VCaP (cell line): ENCODE results near the gene DHFR2.

Experiments
- H3K27ac ChIP-seq: fragments of 450-650 bp; 2 replicates; pipeline ENCODE4 v1.5.1; 2017
- CTCF ChIP-seq: fragments of 450-650 bp; conservative IDR thresholded peaks from 2 replicates; pipeline ENCODE4 v1.5.1; 2017; ENCODE audit warnings: mild to moderate bottlenecking, moderate library complexity

The DHFR2 gene

GRCh38 chr3:94012185-94012584, 50.5 kb downstream of the DHFR2 start:
- H3K27ac ChIP-seq: peak overlapping the region; percentile 43; the same call in 1 of the 2 replicates
- no peak for TF ChIP-seq CTCF

DNA sequence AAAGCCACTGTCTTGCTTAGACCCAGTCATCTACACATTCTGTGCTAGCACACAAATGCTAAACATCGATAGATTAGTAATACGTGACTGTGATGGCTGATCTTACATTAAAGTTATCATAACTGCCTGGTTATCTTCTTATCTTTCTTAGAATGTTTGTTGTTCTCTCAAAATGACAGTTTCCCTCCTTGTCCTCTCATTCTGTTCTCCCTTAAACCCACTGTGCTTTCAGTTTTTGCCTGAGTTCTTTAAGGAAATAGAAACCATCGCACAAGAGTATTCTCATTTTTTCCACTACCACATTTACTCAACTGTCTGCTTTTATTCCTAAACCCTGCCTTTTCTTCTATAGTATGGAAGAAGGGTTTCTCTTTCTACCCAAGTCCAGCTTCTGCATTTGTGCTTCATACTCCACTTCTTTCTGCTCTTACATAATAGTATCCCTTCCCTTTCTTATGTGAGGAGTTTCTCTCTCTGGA, 51.4 kb downstream of the DHFR2 start:
- H3K27ac ChIP-seq: peak overlapping the region; percentile 43
- no peak for TF ChIP-seq CTCF

DNA sequence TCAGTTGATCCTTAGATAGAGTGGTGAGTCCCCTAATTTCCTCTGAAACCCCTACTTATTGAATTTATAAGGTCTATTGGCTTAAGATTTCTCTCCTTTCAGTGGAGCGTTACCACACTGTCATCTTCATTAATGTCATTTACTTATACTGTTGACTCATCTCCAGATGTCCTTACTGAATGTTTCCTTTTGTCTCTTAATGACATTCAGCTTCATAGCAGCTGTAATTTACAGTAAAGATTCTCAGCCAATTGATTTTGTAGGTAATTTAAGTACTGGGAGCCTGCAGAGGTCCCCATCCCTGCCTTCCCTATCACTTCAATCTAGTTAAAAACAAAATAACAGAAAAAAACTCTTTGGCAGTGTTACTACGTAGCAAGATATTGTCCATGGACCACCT, 53.1 kb downstream of the DHFR2 start:
- H3K27ac ChIP-seq: no peak overlapping the region
- TF ChIP-seq CTCF: no peak

- TF ChIP-seq CTCF: no peak
- no peak overlapping the region for H3K27ac ChIP-seq
Measured at GRCh38 chr3:94008253-94008652, 54.5 kb downstream of the DHFR2 start.
